Neuronal stem cell (in vitro differentiated cells): Measurements from ENCODE around the gene BBOX1.

Experiments
- DNase-seq: peaks from one replicate; pipeline ENCODE4 v3.0.0-alpha.2; 2013; ENCODE audit warnings: low spot score
- H2AFZ ChIP-seq: one replicate; pipeline ENCODE4 v1.6.1; 2013; ENCODE audit warnings: mild to moderate bottlenecking, low read length, inconsistent platforms
- H2AK5ac ChIP-seq: 2 replicates; pipeline ENCODE4 v1.6.1; 2013; ENCODE audit warnings: low read depth, mild to moderate bottlenecking, inconsistent platforms, low read length, moderate library complexity, mixed read lengths
- H2BK120ac ChIP-seq: 2 replicates; pipeline ENCODE4 v1.6.1; 2013; ENCODE audit warnings: low read depth, mild to moderate bottlenecking, inconsistent platforms, low read length, moderate library complexity, mixed read lengths
- H2BK12ac ChIP-seq: one replicate; pipeline ENCODE4 v1.6.1; 2013; ENCODE audit warnings: low read length, inconsistent platforms
- H2BK15ac ChIP-seq: 2 replicates; pipeline ENCODE4 v1.6.1; 2013; ENCODE audit warnings: mild to moderate bottlenecking, low read length, inconsistent platforms, mixed read lengths
- H2BK5ac ChIP-seq: one replicate; pipeline ENCODE4 v1.6.1; 2013; ENCODE audit warnings: inconsistent platforms, mild to moderate bottlenecking, low read length, moderate library complexity
- H3K14ac ChIP-seq: one replicate; pipeline ENCODE4 v1.6.1; 2013; ENCODE audit warnings: low read length, inconsistent platforms
- H3K18ac ChIP-seq: 2 replicates; pipeline ENCODE4 v1.6.1; 2013; ENCODE audit warnings: low read length, inconsistent platforms
- H3K23ac ChIP-seq: 2 replicates; pipeline ENCODE4 v1.6.1; 2013; ENCODE audit warnings: low read depth, mild to moderate bottlenecking, mixed read lengths, low read length, inconsistent platforms; ENCODE audit not compliant: poor library complexity
- H3K27ac ChIP-seq: replicated peaks from 3 replicates; pipeline ENCODE4 v1.5.1; 2013; ENCODE audit warnings: low read length, inconsistent platforms
- H3K27me3 ChIP-seq, 3 experiments: 2 replicates each; pipeline ENCODE4 v1.6.1; 2013; ENCODE audit warnings: low read length in 3 of 3, mild to moderate bottlenecking in 2 of 3, inconsistent platforms in 1 of 3, low read depth in 1 of 3, mixed read lengths in 1 of 3, moderate library complexity in 1 of 3; ENCODE audit not compliant: control insufficient read depth in 3 of 3, insufficient read depth in 3 of 3
- H3K36me3 ChIP-seq, 2 donors: replicated peaks in 1 of 2; 2 replicates each; pipeline ENCODE4 v1.6.1; 2013; ENCODE audit warnings: low read length in 2 of 2; ENCODE audit not compliant: control insufficient read depth in 2 of 2, insufficient read depth in 2 of 2
- H3K4ac ChIP-seq: 2 replicates; pipeline ENCODE4 v1.6.1; 2013; ENCODE audit warnings: inconsistent platforms, mild to moderate bottlenecking, low read length, moderate library complexity
- H3K4me1 ChIP-seq, 2 donors: 1 replicate in 1 of 2; 2 replicates in 1 of 2; pipeline ENCODE4 v1.6.1; 2013; ENCODE audit warnings: low read length in 2 of 2, low read depth in 1 of 2; ENCODE audit not compliant: control insufficient read depth in 2 of 2, insufficient read depth in 1 of 2
- H3K4me2 ChIP-seq: one replicate; pipeline ENCODE4 v1.6.1; 2013; ENCODE audit warnings: mild to moderate bottlenecking, low read length, inconsistent platforms; ENCODE audit not compliant: insufficient read depth, poor library complexity, severe bottlenecking
- H3K4me3 ChIP-seq, 2 donors: 2 replicates each; pipeline ENCODE4 v1.5.1; 2013; ENCODE audit warnings: low read length in 2 of 2, mild to moderate bottlenecking in 2 of 2, inconsistent platforms in 1 of 2, moderate library complexity in 1 of 2
- H3K79me1 ChIP-seq: one replicate; pipeline ENCODE4 v1.6.1; 2013; ENCODE audit warnings: low read depth, mild to moderate bottlenecking, inconsistent platforms, low read length, moderate library complexity
- H3K9ac ChIP-seq: one replicate; pipeline ENCODE4 v1.6.1; 2013; ENCODE audit warnings: mild to moderate bottlenecking, low read depth, low read length, inconsistent platforms; ENCODE audit not compliant: poor library complexity
- H3K9me3 ChIP-seq, 2 donors: replicated peaks in 1 of 2; 2 replicates each; pipeline versions ENCODE3 to v1.6.1; 2013; ENCODE audit warnings: low read length in 2 of 2, mild to moderate bottlenecking in 2 of 2, inconsistent platforms in 1 of 2, low read depth in 1 of 2, mixed read lengths in 1 of 2, moderate library complexity in 1 of 2; ENCODE audit not compliant: control insufficient read depth in 2 of 2, insufficient read depth in 1 of 2
- H4K8ac ChIP-seq: one replicate; pipeline ENCODE4 v1.6.1; 2013; ENCODE audit warnings: low read depth, mild to moderate bottlenecking, inconsistent platforms, low read length, moderate library complexity
- H4K91ac ChIP-seq: one replicate; pipeline ENCODE4 v1.6.1; 2013; ENCODE audit warnings: low read length, low read depth, mild to moderate bottlenecking, inconsistent platforms; ENCODE audit not compliant: poor library complexity
- WGBS, 2 donors: extraction: QIAGEN DNeasy Blood & Tissue Kit; methylation state at CpG; one replicate each; pipeline ENCODE4 v1.1.7; 2013; ENCODE audit warnings: missing lambda C conversion rate in 2 of 2, mixed read lengths in 1 of 2; ENCODE audit not compliant: insufficient read length in 2 of 2, insufficient replicate concordance in 1 of 2; ENCODE audit errors: extremely low coverage in 2 of 2; 5-methylcytosine and 5-hydroxymethylcytosine counted together

BBOX1 gene

DNA sequence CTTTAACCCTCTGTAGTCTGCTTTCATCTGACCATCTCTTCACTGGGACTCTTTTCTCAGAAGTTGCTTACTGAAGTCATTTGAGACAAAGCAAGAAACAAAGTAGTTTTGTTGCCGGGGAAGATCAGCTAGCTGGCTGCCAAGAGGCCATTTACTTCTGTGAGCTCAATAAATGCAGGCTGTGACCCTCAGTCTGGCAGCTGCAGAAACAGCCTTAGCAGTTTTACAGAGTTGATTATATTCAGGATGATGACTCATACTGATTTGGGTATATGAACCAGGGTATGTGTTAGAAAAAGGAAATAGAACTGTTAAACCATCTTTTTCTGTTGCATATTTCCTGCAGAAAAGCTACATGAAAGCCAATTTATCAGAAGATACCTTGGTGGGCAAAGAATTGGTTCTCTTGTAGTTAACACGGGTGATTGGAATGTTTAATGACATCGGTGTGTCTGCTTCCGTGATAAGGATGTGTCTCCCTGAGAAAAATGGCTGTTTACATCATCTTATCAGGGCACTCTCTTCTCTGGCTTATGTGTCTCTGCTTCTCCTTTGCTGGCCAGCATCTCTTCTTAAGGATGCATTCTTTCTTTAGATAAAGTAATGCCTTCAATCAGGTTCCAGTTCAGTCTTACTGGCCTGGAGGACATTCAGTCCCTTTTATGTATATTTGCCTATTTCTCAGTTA, 28.2 kb upstream of the BBOX1 start:
- no peak overlapping the region for H2BK5ac ChIP-seq
- H3K9ac ChIP-seq: no peak overlapping the region
- H3K79me1 ChIP-seq: no peaks in the 10 kb centered on the region
- H3K36me3 ChIP-seq: no peaks in the 10 kb centered on the region
- H3K4me2 ChIP-seq: no peak overlapping the region
- no peak overlapping the region for H3K27ac ChIP-seq
- H3K4me3 ChIP-seq: no peak overlapping the region
- no peak overlapping the region for H4K91ac ChIP-seq
- no peak overlapping the region for H3K18ac ChIP-seq
- no peak overlapping the region for H3K14ac ChIP-seq
- no peaks in the 10 kb centered on the region for H3K9me3 ChIP-seq
- no peak overlapping the region for H3K4ac ChIP-seq
- H2BK120ac ChIP-seq: no peak overlapping the region
- no peak overlapping the region for H4K8ac ChIP-seq
- no peak overlapping the region for H3K23ac ChIP-seq
- WGBS, 2 donors: no CpG with 5 or more reads among the region's 4 CpGs
- DNase-seq: peak; percentile 9
- no peaks in the 10 kb centered on the region for H3K27me3 ChIP-seq
- H3K4me1 ChIP-seq: peaks cover 0 to 22% of the 10 kb centered on the region in 2 donors
- no peak overlapping the region for H2BK15ac ChIP-seq
- peak overlapping the region; percentile 85 for H2AFZ ChIP-seq
- no peak overlapping the region for H2BK12ac ChIP-seq
- no peak overlapping the region for H2AK5ac ChIP-seq

DNA sequence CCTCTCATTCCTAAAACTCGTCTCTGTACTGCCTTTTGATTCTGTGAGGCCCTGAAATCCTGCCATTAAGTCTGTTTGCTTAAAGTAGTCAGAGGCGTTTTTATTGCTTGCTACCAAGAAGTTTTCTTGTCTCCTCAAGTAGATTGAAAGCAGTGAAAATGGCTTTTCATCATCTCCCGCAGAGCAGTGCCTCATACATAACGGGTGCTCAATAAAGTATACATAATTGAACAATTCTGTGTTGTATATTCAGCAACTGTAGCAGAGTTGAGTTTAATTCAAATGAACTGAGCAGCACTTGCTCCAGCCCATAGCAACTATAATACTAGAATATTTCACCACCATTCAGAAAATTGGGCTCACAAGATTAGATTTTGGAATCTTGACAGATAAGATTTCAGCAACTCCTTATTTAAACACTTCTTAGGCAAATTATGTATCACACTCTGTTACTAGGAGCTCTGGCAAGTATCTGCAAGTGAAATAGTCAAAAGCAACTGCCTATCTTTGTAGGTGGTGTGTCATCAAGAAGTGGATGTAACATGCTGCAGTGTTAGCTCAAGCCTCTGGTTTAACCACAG, 26.7 kb upstream of the BBOX1 start:
- H3K79me1 ChIP-seq: no peaks in the 10 kb centered on the region
- H3K9ac ChIP-seq: no peak overlapping the region
- no peak overlapping the region for H4K91ac ChIP-seq
- no peak overlapping the region for H3K18ac ChIP-seq
- H2BK12ac ChIP-seq: no peak overlapping the region
- WGBS, 2 donors: no CpG with 5 or more reads among the region's 4 CpGs
- H3K23ac ChIP-seq: no peak overlapping the region
- H3K27ac ChIP-seq: no peak overlapping the region
- H3K9me3 ChIP-seq: no peaks in the 10 kb centered on the region
- no peak overlapping the region for H3K14ac ChIP-seq
- H2AK5ac ChIP-seq: no peak overlapping the region
- no peak for DNase-seq
- no peak overlapping the region for H3K4me2 ChIP-seq
- H4K8ac ChIP-seq: no peak overlapping the region
- no peak overlapping the region for H2BK120ac ChIP-seq
- H2BK5ac ChIP-seq: no peak overlapping the region
- peak overlapping the region; percentile 71 for H2AFZ ChIP-seq
- no peak overlapping the region for H3K4me3 ChIP-seq
- H2BK15ac ChIP-seq: no peak overlapping the region
- H3K27me3 ChIP-seq: no peaks in the 10 kb centered on the region
- H3K4me1 ChIP-seq: peaks cover 0 to 22% of the 10 kb centered on the region in 2 donors
- no peak overlapping the region for H3K4ac ChIP-seq
- no peaks in the 10 kb centered on the region for H3K36me3 ChIP-seq

DNA sequence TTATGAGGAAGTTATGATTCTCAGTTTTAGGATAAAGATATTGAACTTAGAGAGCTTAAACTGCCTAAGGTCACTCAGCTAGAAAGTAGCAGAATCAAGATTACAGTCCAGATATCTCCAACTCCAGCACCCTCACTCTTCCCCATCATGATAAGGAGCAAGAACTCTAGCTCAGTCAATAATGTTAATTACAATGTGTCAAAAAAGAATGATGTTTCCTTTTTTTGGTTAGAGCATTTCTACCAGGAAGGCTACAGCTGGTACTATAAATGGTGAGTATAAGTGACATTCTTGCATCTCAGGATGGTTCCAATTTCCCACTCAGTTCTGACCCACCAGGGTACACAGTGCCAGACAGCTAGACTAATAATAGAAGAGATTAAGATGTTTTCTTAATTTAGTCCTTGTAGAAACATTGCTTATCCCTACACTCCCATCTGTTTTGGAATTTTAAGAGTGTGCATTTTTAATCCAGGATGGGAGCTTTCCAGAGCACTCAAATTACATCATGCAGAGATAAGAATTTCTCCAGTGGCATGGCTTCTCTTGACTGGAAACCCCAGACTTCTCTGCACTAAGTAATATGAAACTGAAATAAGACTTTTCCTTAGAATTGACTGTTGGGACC, 21.6 kb upstream of the BBOX1 start:
- Histone ChIP-seq H3K79me1 (no peaks in the 10 kb centered on the region), H2BK120ac (no peak overlapping the region), H3K36me3 (no peaks in the 10 kb centered on the region), H3K4me2 (no peak overlapping the region), H3K27me3 (no peaks in the 10 kb centered on the region), H3K4me3 (no peak overlapping the region), H4K8ac (no peak overlapping the region), H3K4me1 (peaks cover 0 to under 1% of the 10 kb centered on the region in 2 donors), H3K4ac (no peak overlapping the region), H2BK12ac (no peak overlapping the region), H3K9me3 (no peaks in the 10 kb centered on the region), H2BK15ac (no peak overlapping the region), H3K14ac (no peak overlapping the region), H2AK5ac (no peak overlapping the region), H2AFZ (no peak overlapping the region), H3K23ac (no peak overlapping the region), H4K91ac (no peak overlapping the region), H3K27ac (no peak overlapping the region), H2BK5ac (no peak overlapping the region), H3K9ac (no peak overlapping the region), H3K18ac (no peak overlapping the region)
- no peak for DNase-seq

DNA sequence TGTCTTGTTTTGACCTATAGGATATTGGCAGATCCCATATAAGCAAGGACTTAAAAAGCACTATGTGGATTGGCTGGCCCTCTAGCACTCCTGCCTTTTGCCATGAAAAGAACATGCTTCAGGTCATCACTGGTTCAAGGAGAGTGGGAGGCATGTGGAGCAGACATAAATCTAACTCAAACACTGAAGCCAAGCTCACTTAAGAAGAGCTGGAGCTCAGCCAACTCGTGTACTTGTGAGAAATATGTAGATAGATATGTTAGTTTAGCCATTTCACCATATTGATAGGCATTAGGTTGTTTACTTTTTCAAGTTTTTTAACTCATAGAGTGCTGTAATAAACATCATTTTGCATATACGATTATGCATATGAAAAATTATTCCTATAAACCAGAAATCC, 19.9 kb upstream of the BBOX1 start:
- H3K14ac ChIP-seq: no peak overlapping the region
- no peak overlapping the region for H2BK12ac ChIP-seq
- no peak overlapping the region for H3K4me3 ChIP-seq
- no peak overlapping the region for H2AK5ac ChIP-seq
- H3K9ac ChIP-seq: no peak overlapping the region
- H3K9me3 ChIP-seq: no peaks in the 10 kb centered on the region
- H3K4me2 ChIP-seq: no peak overlapping the region
- no peak overlapping the region for H2BK120ac ChIP-seq
- no peak overlapping the region for H2BK15ac ChIP-seq
- WGBS, 2 donors: no CpG with 5 or more reads among the region's 2 CpGs
- H3K18ac ChIP-seq: no peak overlapping the region
- H3K79me1 ChIP-seq: no peaks in the 10 kb centered on the region
- H2BK5ac ChIP-seq: no peak overlapping the region
- no peaks in the 10 kb centered on the region for H3K4me1 ChIP-seq
- H3K4ac ChIP-seq: no peak overlapping the region
- no peak for DNase-seq
- H3K36me3 ChIP-seq: no peaks in the 10 kb centered on the region
- no peak overlapping the region for H4K8ac ChIP-seq
- H3K23ac ChIP-seq: no peak overlapping the region
- H4K91ac ChIP-seq: no peak overlapping the region
- H2AFZ ChIP-seq: no peak overlapping the region
- no peaks in the 10 kb centered on the region for H3K27me3 ChIP-seq
- H3K27ac ChIP-seq: no peak overlapping the region
